BLaER1 treated with 17β-estradiol and CSF1 and Interleukin-3, amounts not matched to agents 10 nM and 100 nM (cell line): ENCODE measurements around the gene CALHM1.

Experiments used
- H3K27ac ChIP-seq, 11 experiments: shearing (Covaris generic); formaldehyde crosslinking; 2 replicates each; pipeline ENCODE4 v1.8.1; 2022
- H3K27me3 ChIP-seq, 11 experiments: shearing (Covaris generic); formaldehyde crosslinking; 2 replicates each; pipeline ENCODE4 v1.8.1; 2022
- H3K36me3 ChIP-seq, 11 experiments: shearing (Covaris generic); formaldehyde crosslinking; 2 replicates each; pipeline ENCODE4 v1.8.1; 2022
- H3K4me1 ChIP-seq, 10 experiments: shearing (Covaris generic); formaldehyde crosslinking; 2 replicates each; pipeline ENCODE4 v1.8.1; 2022
- H3K4me2 ChIP-seq, 11 experiments: shearing (Covaris generic); formaldehyde crosslinking; 2 replicates each; pipeline ENCODE4 v1.8.1; 2022
- H3K4me3 ChIP-seq, 10 experiments: shearing (Covaris generic); formaldehyde crosslinking; 2 replicates each; pipeline ENCODE4 v1.8.1; 2022
- H3K9ac ChIP-seq, 11 experiments: shearing (Covaris generic); formaldehyde crosslinking; 2 replicates each; pipeline ENCODE4 v1.8.1; 2022
- H3K9me3 ChIP-seq, 11 experiments: shearing (Covaris generic); formaldehyde crosslinking; replicated peaks in 1 of 11; 2 replicates each; pipeline ENCODE4 v1.8.1; 2022
- H4K20me1 ChIP-seq, 11 experiments: shearing (Covaris generic); formaldehyde crosslinking; 2 replicates each; pipeline ENCODE4 v1.8.1; 2022
- Cebpa-rat ChIP-seq, 11 experiments: shearing (Covaris generic); IDR thresholded peaks; 2 replicates each; pipeline ENCODE4 v1.8.1; 2022

CALHM1 gene

GRCh38 chr10:103440416-103440815, 18.3 kb downstream of the CALHM1 start:
- TF ChIP-seq Cebpa-rat (IDR thresholded peaks at IDR 0.05): no peak
- Histone ChIP-seq H3K27ac (no peak overlapping the region), H3K9me3 (no peaks in the 10 kb centered on the region), H3K4me2 (no peak overlapping the region), H4K20me1 (peaks cover 0 to 85% (median 49%) of the 10 kb centered on the region in 11 experiments; a peak in 18 of 22 replicates), H3K4me3 (no peak overlapping the region), H3K27me3 (no peaks in the 10 kb centered on the region), H3K9ac (peak overlapping the region in 1 of 11 experiments; percentile 37; a peak in 1 of 22 replicates), H3K4me1 (peaks cover 9 to 53% (median 15%) of the 10 kb centered on the region in 10 experiments; a peak in 18 of 20 replicates), H3K36me3 (peaks cover 98 to 100% (median 100%) of the 10 kb centered on the region in 11 experiments)

- no peak overlapping the region for H3K27ac ChIP-seq
- no peaks in the 10 kb centered on the region for H3K9me3 ChIP-seq
- H3K4me1 ChIP-seq: peaks cover 11 to 47% (median 17%) of the 10 kb centered on the region in 10 experiments; a peak in 18 of 20 replicates
- peak overlapping the region in 2 of 11 experiments; percentile 24 to 37; a peak in 1 of 22 replicates for H3K9ac ChIP-seq
- H4K20me1 ChIP-seq: peaks cover 0 to 78% (median 43%) of the 10 kb centered on the region in 11 experiments; a peak in 17 of 22 replicates
- TF ChIP-seq Cebpa-rat (IDR thresholded peaks at IDR 0.05): no peak
- H3K4me2 ChIP-seq: no peak overlapping the region
- no peaks in the 10 kb centered on the region for H3K27me3 ChIP-seq
- no peak overlapping the region for H3K4me3 ChIP-seq
- peaks cover 96 to 100% (median 98%) of the 10 kb centered on the region in 11 experiments for H3K36me3 ChIP-seq
Measured at GRCh38 chr10:103439776-103440175, 18.9 kb downstream of the CALHM1 start.

GRCh38 chr10:103433858-103434257, 24.8 kb downstream of the CALHM1 start:
- H3K4me1 ChIP-seq: peaks cover 25 to 49% (median 36%) of the 10 kb centered on the region in 10 experiments
- no peak overlapping the region for H3K27ac ChIP-seq
- peaks cover 0 to 55% (median 14%) of the 10 kb centered on the region in 11 experiments; a peak in 9 of 22 replicates for H4K20me1 ChIP-seq
- H3K36me3 ChIP-seq: peaks cover 75 to 100% (median 94%) of the 10 kb centered on the region in 11 experiments
- no peak overlapping the region for H3K4me3 ChIP-seq
- no peak for TF ChIP-seq Cebpa-rat (IDR thresholded peaks at IDR 0.05)
- H3K9ac ChIP-seq: no peak overlapping the region
- peak overlapping the region in 1 of 11 experiments; percentile 17; a peak in 1 of 22 replicates for H3K4me2 ChIP-seq
- H3K9me3 ChIP-seq: no peaks in the 10 kb centered on the region
- H3K27me3 ChIP-seq: no peaks in the 10 kb centered on the region

GRCh38 chr10:103431902-103432301, 26.8 kb downstream of the CALHM1 start:
- H3K36me3 ChIP-seq: peaks cover 70 to 100% (median 92%) of the 10 kb centered on the region in 11 experiments
- H3K9ac ChIP-seq: no peak overlapping the region
- H3K9me3 ChIP-seq: no peaks in the 10 kb centered on the region
- peaks cover 35 to 62% (median 49%) of the 10 kb centered on the region in 10 experiments for H3K4me1 ChIP-seq
- H3K27me3 ChIP-seq: no peaks in the 10 kb centered on the region
- H3K27ac ChIP-seq: no peak overlapping the region
- H4K20me1 ChIP-seq: peaks cover 0 to 53% (median 8%) of the 10 kb centered on the region in 11 experiments; a peak in 8 of 22 replicates
- TF ChIP-seq Cebpa-rat (IDR thresholded peaks at IDR 0.05): no peak
- H3K4me3 ChIP-seq: no peak overlapping the region
- no peak overlapping the region for H3K4me2 ChIP-seq

GRCh38 chr10:103429647-103430046, 29.1 kb downstream of the CALHM1 start:
- Histone ChIP-seq H3K4me2 (peak overlapping the region; percentile 26 to 84 (median 72); a peak in 21 of 22 replicates), H3K4me3 (peak overlapping the region in 3 of 10 experiments; percentile 2 to 17 (median 10); a peak in 2 of 20 replicates), H3K27me3 (no peaks in the 10 kb centered on the region), H3K9me3 (no peaks in the 10 kb centered on the region), H4K20me1 (peaks cover 0 to 56% (median 8%) of the 10 kb centered on the region in 11 experiments; a peak in 9 of 22 replicates), H3K27ac (peak overlapping the region in 7 of 11 experiments; percentile 40 to 71 (median 60); a peak in 13 of 22 replicates), H3K36me3 (peaks cover 70 to 100% (median 94%) of the 10 kb centered on the region in 11 experiments), H3K4me1 (peaks cover 34 to 43% (median 37%) of the 10 kb centered on the region in 10 experiments), H3K9ac (peak overlapping the region in 5 of 11 experiments; percentile 5 to 54 (median 15); a peak in 4 of 22 replicates)
- TF ChIP-seq Cebpa-rat (IDR thresholded peaks at IDR 0.05): no peak

- H3K27ac ChIP-seq: peak overlapping the region in 9 of 11 experiments; percentile 6 to 71 (median 59); a peak in 16 of 22 replicates
- H3K4me1 ChIP-seq: peaks cover 29 to 38% (median 37%) of the 10 kb centered on the region in 10 experiments
- peak overlapping the region; percentile 26 to 84 (median 72) for H3K4me2 ChIP-seq
- H4K20me1 ChIP-seq: peaks cover 0 to 56% (median 10%) of the 10 kb centered on the region in 11 experiments; a peak in 9 of 22 replicates
- TF ChIP-seq Cebpa-rat (IDR thresholded peaks at IDR 0.05): no peak
- no peaks in the 10 kb centered on the region for H3K9me3 ChIP-seq
- peak overlapping the region in 6 of 11 experiments; percentile 5 to 54 (median 13); a peak in 10 of 22 replicates for H3K9ac ChIP-seq
- no peaks in the 10 kb centered on the region for H3K27me3 ChIP-seq
- H3K36me3 ChIP-seq: peaks cover 70 to 100% (median 94%) of the 10 kb centered on the region in 11 experiments
- peak overlapping the region in 3 of 10 experiments; percentile 2 to 17 (median 10); a peak in 3 of 20 replicates for H3K4me3 ChIP-seq
Measured at GRCh38 chr10:103428989-103429643, 29.6 kb downstream of the CALHM1 start.

- Histone ChIP-seq H3K27ac (no peak overlapping the region; a peak in 1 of 22 replicates), H3K4me2 (peak overlapping the region in 6 of 11 experiments; percentile 32 to 82 (median 66); a peak in 8 of 22 replicates), H3K36me3 (peaks cover 70 to 100% (median 94%) of the 10 kb centered on the region in 11 experiments), H3K9me3 (no peaks in the 10 kb centered on the region), H4K20me1 (peaks cover 0 to 58% (median 10%) of the 10 kb centered on the region in 11 experiments; a peak in 10 of 22 replicates), H3K27me3 (no peaks in the 10 kb centered on the region), H3K9ac (no peak overlapping the region), H3K4me1 (peaks cover 23 to 38% (median 30%) of the 10 kb centered on the region in 10 experiments), H3K4me3 (no peak overlapping the region)
- TF ChIP-seq Cebpa-rat (IDR thresholded peaks at IDR 0.05): no peak
Measured at GRCh38 chr10:103427866-103428265, 30.8 kb downstream of the CALHM1 start.

- peaks cover 0 to 83% (median 30%) of the 10 kb centered on the region in 11 experiments; a peak in 13 of 22 replicates for H4K20me1 ChIP-seq
- no peaks in the 10 kb centered on the region for H3K27me3 ChIP-seq
- TF ChIP-seq Cebpa-rat (IDR thresholded peaks at IDR 0.05): no peak
- no peak overlapping the region for H3K4me2 ChIP-seq
- no peak overlapping the region for H3K9ac ChIP-seq
- no peak overlapping the region for H3K4me3 ChIP-seq
- no peaks in the 10 kb centered on the region for H3K9me3 ChIP-seq
- H3K36me3 ChIP-seq: peaks cover 87 to 100% (median 99%) of the 10 kb centered on the region in 11 experiments
- peaks cover 7 to 16% (median 12%) of the 10 kb centered on the region in 10 experiments for H3K4me1 ChIP-seq
- no peak overlapping the region for H3K27ac ChIP-seq
Measured at GRCh38 chr10:103423748-103424147, 35.0 kb downstream of the CALHM1 start.

- H3K9ac ChIP-seq: peak overlapping the region in 1 of 11 experiments; percentile 10; a peak in 1 of 22 replicates
- peaks cover 0 to 90% (median 65%) of the 10 kb centered on the region in 11 experiments; a peak in 18 of 22 replicates for H4K20me1 ChIP-seq
- H3K4me2 ChIP-seq: no peak overlapping the region
- no peak for TF ChIP-seq Cebpa-rat (IDR thresholded peaks at IDR 0.05)
- no peaks in the 10 kb centered on the region for H3K27me3 ChIP-seq
- H3K9me3 ChIP-seq: no peaks in the 10 kb centered on the region
- H3K36me3 ChIP-seq: peaks cover 95 to 100% (median 98%) of the 10 kb centered on the region in 11 experiments
- no peaks in the 10 kb centered on the region for H3K4me1 ChIP-seq
- no peak overlapping the region for H3K4me3 ChIP-seq
- H3K27ac ChIP-seq: no peak overlapping the region
Measured at GRCh38 chr10:103419101-103419500, 39.6 kb downstream of the CALHM1 start.
